Endothelial cell of umbilical vein (primary cell): ENCODE measurements around the gene KLHL5. TPM values are rescaled to one million over a fixed set of nuclear protein-coding genes. Genes with fewer than 3 reads are reported as not detected.
A peak's percentile ranks its signal among the peaks of the same experiment; 100 is the strongest.

Experiments used
- BruUV-seq: library from RNA; stranded (reverse); fragments of 400-500 nt; replicated peaks from 2 replicates; lab custom pipeline; 2021; lab: Mats Ljungman, UMichigan
- CTCF ChIA-PET: fragments of 300-600, 350-600 bp; sonication (Branson Sonifier 250); formaldehyde crosslinking; loops from one replicate; lab custom pipeline; 2021; ENCODE audit warnings: antibody characterized with exemption, inconsistent platforms; lab: Charles Lee
- POLR2A ChIA-PET: fragments of 300-600, 350-600 bp; sonication (Branson Sonifier 250); formaldehyde crosslinking; loops from one replicate; lab custom pipeline; 2021; ENCODE audit warnings: antibody characterized with exemption, inconsistent platforms; lab: Charles Lee
- DNase-seq: peaks from one replicate; pipeline ENCODE4 v3.0.0-alpha.2; 2011; ENCODE audit warnings: low read depth, low spot score
- FAIRE-seq: peaks from 2 replicates; lab custom pipeline; 2011; peaks lifted over from hg19 to GRCh38; lab: Jason Lieb, UNC
- H2AFZ ChIP-seq: 2 replicates; pipeline ENCODE4 v1.6.0; 2012; ENCODE audit warnings: low read depth, low read length, control low read depth, inconsistent platforms
- H3K27ac ChIP-seq: 2 replicates; pipeline ENCODE4 v1.5.1; 2011; ENCODE audit warnings: low read depth, mild to moderate bottlenecking, control low read depth, low read length, moderate library complexity; ENCODE audit not compliant: insufficient read depth
- H3K27me3 ChIP-seq, 2 experiments: 2 replicates each; pipeline versions ENCODE4 v1.6.0 to v1.6.1; 2011; ENCODE audit warnings: low read length in 2 of 2, mixed read lengths in 1 of 2; ENCODE audit not compliant: control insufficient read depth in 2 of 2, insufficient read depth in 2 of 2
- H3K36me3 ChIP-seq, 2 experiments: 2 replicates in 1 of 2; 3 replicates in 1 of 2; pipeline ENCODE4 v1.5.1; 2011; ENCODE audit warnings: low read length in 2 of 2, mild to moderate bottlenecking in 1 of 2, moderate library complexity in 1 of 2; ENCODE audit not compliant: control insufficient read depth in 2 of 2, insufficient read depth in 2 of 2; ENCODE audit errors: extremely low read depth in 1 of 2
- H3K4me1 ChIP-seq: 3 replicates; pipeline ENCODE4 v1.5.1; 2011; ENCODE audit warnings: mild to moderate bottlenecking, low read length; ENCODE audit not compliant: control insufficient read depth, insufficient read depth; ENCODE audit errors: extremely low read depth
- H3K4me2 ChIP-seq: 2 replicates; pipeline ENCODE4 v1.6.1; 2011; ENCODE audit warnings: low read length, control low read depth, mixed read lengths; ENCODE audit not compliant: insufficient read depth
- H3K4me3 ChIP-seq, 3 experiments: fragments of 200-600 bp in 1 of 3; sonication (generic), shearing (Covaris generic) in 1 of 3; replicated peaks in 1 of 3; 2 replicates each; pipeline ENCODE4 v1.5.1; 2011 to 2016; ENCODE audit warnings: control low read depth in 3 of 3, low read length in 3 of 3, mild to moderate bottlenecking in 2 of 3, inconsistent platforms in 1 of 3, low read depth in 1 of 3, moderate library complexity in 1 of 3; ENCODE audit not compliant: insufficient read depth in 1 of 3
- H3K79me2 ChIP-seq: 2 replicates; pipeline ENCODE4 v1.6.0; 2012; ENCODE audit warnings: low read length, inconsistent platforms; ENCODE audit not compliant: control insufficient read depth, insufficient read depth
- H3K9ac ChIP-seq: replicated peaks from 2 replicates; pipeline ENCODE3; 2011; ENCODE audit warnings: low read length, control low read depth; ENCODE audit not compliant: insufficient read depth; ENCODE audit errors: extremely low read depth
- H3K9me1 ChIP-seq: replicated peaks from 3 replicates; pipeline ENCODE4 v1.6.0; 2011; ENCODE audit warnings: mild to moderate bottlenecking, low read length; ENCODE audit not compliant: control insufficient read depth, insufficient read depth; ENCODE audit errors: extremely low read depth
- H3K9me3 ChIP-seq: replicated peaks from 2 replicates; pipeline ENCODE4 v1.5.1; 2012; ENCODE audit warnings: low read length, inconsistent platforms; ENCODE audit not compliant: control insufficient read depth, insufficient read depth
- H4K20me1 ChIP-seq: replicated peaks from 2 replicates; pipeline ENCODE3; 2011; ENCODE audit warnings: mild to moderate bottlenecking, low read length; ENCODE audit not compliant: control insufficient read depth, insufficient read depth; ENCODE audit errors: extremely low read depth
- EZH2 ChIP-seq: IDR thresholded peaks from 2 replicates; pipeline ENCODE4 v1.6.1; 2012; ENCODE audit warnings: borderline replicate concordance, low read depth, mild to moderate bottlenecking, moderate library complexity, low read length, inconsistent platforms; ENCODE audit not compliant: severe bottlenecking
- FOS ChIP-seq: IDR thresholded peaks from 2 replicates; pipeline ENCODE4 v1.6.1; 2011; ENCODE audit warnings: mild to moderate bottlenecking, low read length, moderate library complexity, borderline replicate concordance; ENCODE audit not compliant: insufficient read depth
- GATA2 ChIP-seq: IDR thresholded peaks from 2 replicates; pipeline ENCODE4 v1.7.0; 2011; ENCODE audit warnings: low read depth, mild to moderate bottlenecking, moderate library complexity, mixed read lengths, low read length; ENCODE audit not compliant: insufficient read length, insufficient read depth
- JUN ChIP-seq: IDR thresholded peaks from 2 replicates; pipeline ENCODE4 v1.6.1; 2011; ENCODE audit warnings: borderline replicate concordance, low read depth; ENCODE audit not compliant: insufficient read length, insufficient read depth
- MAX ChIP-seq: IDR thresholded peaks from 2 replicates; pipeline ENCODE4 v1.6.1; 2011; ENCODE audit not compliant: insufficient read depth, insufficient read length
- POLR2AphosphoS5 ChIP-seq: IDR thresholded peaks from 2 replicates; pipeline ENCODE4 v1.6.1; 2012; ENCODE audit warnings: low read depth, mild to moderate bottlenecking, control low read depth, low read length, moderate library complexity; ENCODE audit not compliant: insufficient read depth
- dilution Hi-C: fragments of 300-500 bp; cut with MboI; formaldehyde crosslinking; loops from one replicate; pipeline ENCODE4 v1.15.0; 2019; ENCODE audit warnings: low sequenced_read_pairs; ENCODE audit not compliant: extremely low pct_ligation_motif_present
- intact Hi-C: fragments of 100-400 bp; cut with micrococcal nuclease; formaldehyde crosslinking; loops from one replicate; pipeline ENCODE4 v1.10.0; 2022
- polyA plus RNA-seq, 4 experiments: library from polyadenylated mRNA; depleted of rRNA in 3 of 4; stranded (reverse) in 3 of 4; unstranded in 1 of 4; fragments of >200 nt; gene quantifications; 2 replicates each; pipeline versions ENCODE4 v1.2.1 to v1.2.3, GENCODE V29; 2011 to 2012; ENCODE audit warnings: missing spikeins in 1 of 4
- total RNA-seq: library from RNA; stranded (reverse); gene quantifications from 2 replicates; pipeline ENCODE4 v1.2.3, GENCODE V29; 2021

KLHL5 gene
- total and polyA plus RNA-seq, 2 donors (not counting 3 experiments of a cell fraction or from before 2014, with no cell fraction given): 32.2 to 54.6 TPM

DNA sequence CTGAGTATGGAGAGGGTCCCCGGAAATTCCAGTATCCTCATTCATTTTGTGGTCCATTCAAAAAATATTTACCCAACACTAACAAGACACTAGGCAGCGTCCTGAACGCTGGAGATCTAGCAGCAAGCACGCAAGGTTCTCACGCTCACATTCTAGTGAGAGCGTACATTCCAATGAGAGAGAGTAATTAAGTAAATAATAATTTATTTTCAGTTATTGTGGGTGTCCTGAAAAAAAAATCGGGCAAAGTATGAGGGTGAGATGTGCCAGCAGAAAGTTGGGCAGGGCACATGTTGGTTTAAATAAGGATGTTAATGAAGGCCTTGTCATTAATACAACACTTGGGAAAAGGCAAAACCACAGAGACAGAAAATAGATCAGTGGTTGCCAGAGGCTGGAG is 25.9 kb upstream of the KLHL5 start:
- TF ChIP-seq GATA2 (no peak), MAX (no peak)
- DNase-seq (peak; percentile 20), FAIRE-seq (no peak)
- no peaks in the 10 kb centered on the region for H3K79me2 ChIP-seq
- H3K9ac ChIP-seq: peak overlapping the region; percentile 26
- no peaks in the 10 kb centered on the region for H3K9me1 ChIP-seq
- ChIA-PET POLR2A (interaction anchor here (1.2 kb wide), 1 partner anchor 33 kb away, joined by 4 read pairs; no protein-coding TSS in a partner anchor), CTCF (no interaction called here)
- H3K27ac ChIP-seq: peak overlapping the region; percentile 23
- BruUV-seq: no TSS peak
- no peaks in the 10 kb centered on the region for H3K27me3 ChIP-seq
- H3K9me3 ChIP-seq: no peaks in the 10 kb centered on the region
- intact Hi-C loops (loop anchor here (1.0 kb wide), 1 partner anchor 8 kb away; no protein-coding TSS in a partner anchor), dilution Hi-C loops (no loop called here)
- H3K36me3 ChIP-seq: no peaks in the 10 kb centered on the region
- no peaks in the 10 kb centered on the region for H4K20me1 ChIP-seq
- H3K4me2 ChIP-seq: no peak overlapping the region
- H2AFZ ChIP-seq: peak overlapping the region; percentile 21
- no peak overlapping the region for H3K4me3 ChIP-seq
- H3K4me1 ChIP-seq: peaks cover 30% of the 10 kb centered on the region

DNA sequence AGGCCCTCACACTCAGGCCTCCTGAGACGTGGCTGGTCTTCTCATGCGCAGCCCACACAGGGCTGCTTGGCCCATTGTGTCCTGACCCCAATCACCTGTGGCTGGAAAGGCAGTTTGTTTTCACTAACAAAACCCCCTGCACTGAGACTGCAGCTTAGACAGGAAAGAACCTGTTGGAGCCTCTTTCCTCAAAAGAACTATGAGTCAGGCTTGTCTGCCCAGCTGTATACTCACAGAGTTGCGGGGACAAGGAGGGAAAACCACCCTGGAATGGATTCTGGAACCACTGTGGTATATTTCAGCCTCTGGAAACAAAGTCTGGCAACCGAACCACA is 24.6 kb upstream of the KLHL5 start:
- dilution Hi-C loops: no loop called here

More for the DNA sequence above, 24.6 kb upstream of the KLHL5 start:
- Histone ChIP-seq H3K36me3 (no peaks in the 10 kb centered on the region), H3K4me2 (no peak overlapping the region), H3K4me1 (peaks cover 21% of the 10 kb centered on the region), H3K27me3 (no peaks in the 10 kb centered on the region), H3K4me3 (no peak overlapping the region), H3K9me3 (no peaks in the 10 kb centered on the region), H3K9me1 (no peaks in the 10 kb centered on the region), H3K79me2 (no peaks in the 10 kb centered on the region), H3K9ac (no peak overlapping the region), H3K27ac (peak overlapping the region; percentile 1), H2AFZ (no peak overlapping the region), H4K20me1 (no peaks in the 10 kb centered on the region)
- TF ChIP-seq EZH2: no peak
- no peak for TF ChIP-seq POLR2AphosphoS5
- TF ChIP-seq FOS: peak; percentile 45
- TF ChIP-seq JUN: no peak
- ChIA-PET POLR2A (no interaction called here), CTCF (no interaction called here)
- no TSS peak for BruUV-seq
- DNase-seq: peak; percentile 59
- FAIRE-seq: no peak
- intact Hi-C loops: no loop called here
